Measurements from ENCODE around the gene GPR146.

- TF ChIP-seq, protein P1, sequence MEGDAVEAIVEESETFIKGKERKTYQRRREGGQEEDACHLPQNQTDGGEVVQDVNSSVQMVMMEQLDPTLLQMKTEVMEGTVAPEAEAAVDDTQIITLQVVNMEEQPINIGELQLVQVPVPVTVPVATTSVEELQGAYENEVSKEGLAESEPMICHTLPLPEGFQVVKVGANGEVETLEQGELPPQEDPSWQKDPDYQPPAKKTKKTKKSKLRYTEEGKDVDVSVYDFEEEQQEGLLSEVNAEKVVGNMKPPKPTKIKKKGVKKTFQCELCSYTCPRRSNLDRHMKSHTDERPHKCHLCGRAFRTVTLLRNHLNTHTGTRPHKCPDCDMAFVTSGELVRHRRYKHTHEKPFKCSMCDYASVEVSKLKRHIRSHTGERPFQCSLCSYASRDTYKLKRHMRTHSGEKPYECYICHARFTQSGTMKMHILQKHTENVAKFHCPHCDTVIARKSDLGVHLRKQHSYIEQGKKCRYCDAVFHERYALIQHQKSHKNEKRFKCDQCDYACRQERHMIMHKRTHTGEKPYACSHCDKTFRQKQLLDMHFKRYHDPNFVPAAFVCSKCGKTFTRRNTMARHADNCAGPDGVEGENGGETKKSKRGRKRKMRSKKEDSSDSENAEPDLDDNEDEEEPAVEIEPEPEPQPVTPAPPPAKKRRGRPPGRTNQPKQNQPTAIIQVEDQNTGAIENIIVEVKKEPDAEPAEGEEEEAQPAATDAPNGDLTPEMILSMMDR (IDR thresholded peaks at IDR 0.05; ENCODE audit: insufficient read depth, low read length, poor library complexity, severe bottlenecking), result no peak
- TF ChIP-seq EZH2phosphoT487 (conservative IDR thresholded peaks at IDR 0.05; ENCODE audit: low read length), result no peak
These were observed 48.6 kb downstream of the GPR146 start for GRCh38 chr7:1092806-1093501.
